OCI-LY3 (cell line): ENCODE results near the gene CD58.

Source experiments
- EZH2phosphoT487 ChIP-seq: fragments of 200-600 bp; shearing (Covaris generic); IDR thresholded peaks from 2 replicates; pipeline ENCODE4 v1.6.1; 2018; ENCODE audit warnings: antibody characterized with exemption, mixed run types, low read depth
- TF ChIP-seq, protein P1 (sequence below): fragments of 200-600, 300-600 bp; sonication (generic); IDR thresholded peaks from 2 replicates; pipeline ENCODE4 v1.5.1; 2014; ENCODE audit warnings: antibody characterized with exemption, low read length, low read depth

DNA sequence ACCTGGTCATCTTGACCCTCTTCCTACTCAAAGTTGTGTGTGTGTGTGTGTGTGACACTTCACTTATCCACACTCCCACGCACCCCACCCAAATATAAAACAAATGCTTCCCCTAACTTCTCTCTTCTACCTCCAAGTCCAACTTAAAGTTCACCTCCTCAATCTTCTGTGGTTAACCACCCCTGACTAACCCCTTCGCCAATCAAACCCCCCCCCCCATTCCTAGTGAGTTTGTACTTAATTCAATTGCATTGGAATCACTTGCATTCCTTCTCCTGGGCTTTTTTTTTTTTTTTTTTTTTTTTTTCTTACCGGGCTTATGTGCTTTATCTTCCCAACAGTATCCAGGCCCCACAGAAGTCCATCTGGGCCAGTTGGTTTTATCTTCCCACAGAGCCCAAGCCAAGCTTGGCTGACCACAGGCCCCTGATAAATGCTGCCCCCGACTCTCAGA is 78.4 kb downstream of the CD58 start:
- TF ChIP-seq, protein P1, sequence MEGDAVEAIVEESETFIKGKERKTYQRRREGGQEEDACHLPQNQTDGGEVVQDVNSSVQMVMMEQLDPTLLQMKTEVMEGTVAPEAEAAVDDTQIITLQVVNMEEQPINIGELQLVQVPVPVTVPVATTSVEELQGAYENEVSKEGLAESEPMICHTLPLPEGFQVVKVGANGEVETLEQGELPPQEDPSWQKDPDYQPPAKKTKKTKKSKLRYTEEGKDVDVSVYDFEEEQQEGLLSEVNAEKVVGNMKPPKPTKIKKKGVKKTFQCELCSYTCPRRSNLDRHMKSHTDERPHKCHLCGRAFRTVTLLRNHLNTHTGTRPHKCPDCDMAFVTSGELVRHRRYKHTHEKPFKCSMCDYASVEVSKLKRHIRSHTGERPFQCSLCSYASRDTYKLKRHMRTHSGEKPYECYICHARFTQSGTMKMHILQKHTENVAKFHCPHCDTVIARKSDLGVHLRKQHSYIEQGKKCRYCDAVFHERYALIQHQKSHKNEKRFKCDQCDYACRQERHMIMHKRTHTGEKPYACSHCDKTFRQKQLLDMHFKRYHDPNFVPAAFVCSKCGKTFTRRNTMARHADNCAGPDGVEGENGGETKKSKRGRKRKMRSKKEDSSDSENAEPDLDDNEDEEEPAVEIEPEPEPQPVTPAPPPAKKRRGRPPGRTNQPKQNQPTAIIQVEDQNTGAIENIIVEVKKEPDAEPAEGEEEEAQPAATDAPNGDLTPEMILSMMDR: no peak
- TF ChIP-seq EZH2phosphoT487: no peak
